ENCODE measurements around the gene RSRC1.

Gene RSRC1

DNA sequence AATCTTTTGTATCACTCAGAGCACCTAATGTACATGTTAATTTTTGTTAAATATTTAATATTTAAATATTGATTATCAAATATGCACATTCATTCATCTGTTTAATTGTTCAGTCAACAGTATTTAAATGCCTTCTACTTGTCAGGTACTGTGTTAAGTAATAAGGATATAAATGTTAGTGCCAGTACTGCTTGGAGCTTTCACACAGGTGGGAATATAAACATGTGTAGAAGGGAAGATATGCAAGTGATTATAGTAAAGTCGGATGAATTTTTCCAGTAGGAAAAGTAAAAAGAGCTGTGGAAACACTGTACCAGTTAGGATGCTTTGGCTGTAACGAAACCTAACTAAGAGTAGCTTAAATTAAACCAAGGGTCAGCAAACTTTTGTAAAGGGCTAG is 95.4 kb downstream of the RSRC1 start:
- H3K4me3 ChIP-seq (ENCODE audit: low read depth, low read length), result no peak overlapping the region
- DNase-seq, result no peak
- TF ChIP-seq, protein P1, sequence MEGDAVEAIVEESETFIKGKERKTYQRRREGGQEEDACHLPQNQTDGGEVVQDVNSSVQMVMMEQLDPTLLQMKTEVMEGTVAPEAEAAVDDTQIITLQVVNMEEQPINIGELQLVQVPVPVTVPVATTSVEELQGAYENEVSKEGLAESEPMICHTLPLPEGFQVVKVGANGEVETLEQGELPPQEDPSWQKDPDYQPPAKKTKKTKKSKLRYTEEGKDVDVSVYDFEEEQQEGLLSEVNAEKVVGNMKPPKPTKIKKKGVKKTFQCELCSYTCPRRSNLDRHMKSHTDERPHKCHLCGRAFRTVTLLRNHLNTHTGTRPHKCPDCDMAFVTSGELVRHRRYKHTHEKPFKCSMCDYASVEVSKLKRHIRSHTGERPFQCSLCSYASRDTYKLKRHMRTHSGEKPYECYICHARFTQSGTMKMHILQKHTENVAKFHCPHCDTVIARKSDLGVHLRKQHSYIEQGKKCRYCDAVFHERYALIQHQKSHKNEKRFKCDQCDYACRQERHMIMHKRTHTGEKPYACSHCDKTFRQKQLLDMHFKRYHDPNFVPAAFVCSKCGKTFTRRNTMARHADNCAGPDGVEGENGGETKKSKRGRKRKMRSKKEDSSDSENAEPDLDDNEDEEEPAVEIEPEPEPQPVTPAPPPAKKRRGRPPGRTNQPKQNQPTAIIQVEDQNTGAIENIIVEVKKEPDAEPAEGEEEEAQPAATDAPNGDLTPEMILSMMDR (IDR thresholded peaks at IDR 0.05; ENCODE audit: low read depth, low read length, missing control alignments), result no peak
- H3K27ac ChIP-seq, result no peak overlapping the region
- no peaks in the 10 kb centered on the region for H3K36me3 ChIP-seq (replicated peaks)
- no peaks in the 10 kb centered on the region for H3K27me3 ChIP-seq (replicated peaks)
- in situ Hi-C loops (cut with HindIII; ENCODE audit: low pct_ligation_motif_present, low sequenced_read_pairs), result no loop called here

DNA sequence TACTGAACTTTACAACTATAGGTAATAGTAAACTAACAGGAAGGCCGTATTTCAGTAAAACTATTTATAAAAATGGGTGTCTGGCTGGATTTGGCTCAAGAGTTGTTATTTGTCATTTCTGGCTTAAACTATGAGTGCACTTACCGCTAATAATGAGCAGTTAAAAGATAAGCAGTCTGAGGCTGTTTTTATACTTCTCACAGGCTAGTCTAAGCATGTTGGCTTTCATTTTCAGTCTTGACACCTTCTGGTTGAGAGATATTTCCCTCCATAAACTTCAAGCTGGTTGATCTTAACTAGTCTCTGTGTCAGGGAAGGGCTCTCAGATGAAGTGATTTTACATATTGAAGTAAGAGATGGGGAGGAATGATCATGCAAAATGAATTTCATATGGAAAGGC is 96.1 kb downstream of the RSRC1 start:
- H3K27me3 ChIP-seq (replicated peaks), result no peaks in the 10 kb centered on the region
- DNase-seq, result no peak
- in situ Hi-C loops (cut with HindIII; ENCODE audit: low pct_ligation_motif_present, low sequenced_read_pairs), result no loop called here
- TF ChIP-seq, protein P1 (IDR thresholded peaks at IDR 0.05; ENCODE audit: low read depth, low read length, missing control alignments), result no peak
- no peaks in the 10 kb centered on the region for H3K36me3 ChIP-seq (replicated peaks)
- H3K4me3 ChIP-seq (ENCODE audit: low read depth, low read length), result no peak overlapping the region
- no peak overlapping the region for H3K27ac ChIP-seq

DNA sequence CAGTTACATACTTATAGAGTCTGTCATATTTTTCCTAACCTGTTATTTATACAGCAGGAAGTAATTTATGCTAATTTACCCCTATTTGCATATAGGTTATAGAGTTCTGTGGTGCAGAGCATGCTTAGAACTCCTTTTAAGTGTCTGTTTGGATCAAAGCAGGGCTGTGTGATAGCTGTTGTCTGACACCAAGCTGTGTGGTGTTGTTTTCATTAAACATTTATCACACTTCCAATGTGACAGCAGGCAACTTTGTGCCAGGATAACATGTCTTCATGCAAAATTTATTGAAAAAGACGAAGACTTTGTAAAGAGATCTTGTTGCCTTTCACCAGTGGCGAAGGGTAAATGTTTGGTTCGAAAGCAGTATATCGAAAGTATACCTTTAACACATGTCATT is 100.2 kb downstream of the RSRC1 start:
- Histone ChIP-seq H3K27ac (no peak overlapping the region), H3K36me3 (replicated peaks) (no peaks in the 10 kb centered on the region), H3K27me3 (replicated peaks) (no peaks in the 10 kb centered on the region), H3K4me3 (ENCODE audit: low read depth, low read length) (no peak overlapping the region)
- TF ChIP-seq, protein P1 (IDR thresholded peaks at IDR 0.05; ENCODE audit: low read depth, low read length, missing control alignments), result no peak
- in situ Hi-C loops (cut with HindIII; ENCODE audit: low pct_ligation_motif_present, low sequenced_read_pairs), result no loop called here
- DNase-seq, result no peak

DNA sequence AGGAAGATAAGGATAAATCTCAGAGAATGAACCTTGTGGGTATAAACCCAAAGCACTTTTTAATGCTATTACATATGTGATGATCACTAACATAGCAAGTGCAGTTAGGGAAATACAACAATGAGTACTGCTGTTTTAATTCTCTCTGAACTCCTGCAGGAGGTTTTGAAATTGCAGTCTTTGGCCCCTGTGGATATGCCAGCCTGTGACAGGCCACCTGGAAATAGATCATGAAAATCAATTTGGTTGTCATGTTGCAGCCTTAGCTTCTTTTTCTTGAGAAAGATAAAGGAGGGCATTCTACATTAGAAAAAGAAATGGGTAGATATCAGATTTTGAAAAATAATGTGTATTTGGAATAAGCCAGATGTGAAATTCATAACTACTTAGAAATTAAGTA is 103.6 kb downstream of the RSRC1 start:
- in situ Hi-C loops (cut with HindIII; ENCODE audit: low pct_ligation_motif_present, low sequenced_read_pairs), result no loop called here
- no peaks in the 10 kb centered on the region for H3K36me3 ChIP-seq (replicated peaks)
- no peaks in the 10 kb centered on the region for H3K27me3 ChIP-seq (replicated peaks)
- no peak overlapping the region for H3K27ac ChIP-seq
- no peak for DNase-seq
- TF ChIP-seq, protein P1 (IDR thresholded peaks at IDR 0.05; ENCODE audit: low read depth, low read length, missing control alignments), result no peak
- H3K4me3 ChIP-seq (ENCODE audit: low read depth, low read length), result no peak overlapping the region

DNA sequence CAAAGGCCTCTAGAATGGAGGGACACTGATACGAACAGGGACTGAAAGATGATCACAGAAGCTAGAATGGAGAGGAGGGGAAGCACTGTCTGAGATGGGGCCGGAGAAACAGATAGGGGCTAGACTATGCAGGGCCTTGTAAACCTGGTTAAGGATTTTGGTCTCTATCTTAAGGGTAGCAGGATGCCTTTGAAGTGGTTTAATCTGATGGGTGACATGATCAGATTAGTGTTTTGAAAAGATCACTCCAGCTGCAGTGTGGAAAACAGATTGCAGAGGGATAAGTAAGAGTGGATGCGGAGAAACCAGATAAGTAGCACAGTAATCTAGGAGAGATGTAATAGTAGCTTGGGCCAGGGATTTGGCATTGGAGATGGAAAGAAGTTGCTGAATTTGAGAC is 108.1 kb downstream of the RSRC1 start:
- DNase-seq, result no peak
- no peaks in the 10 kb centered on the region for H3K36me3 ChIP-seq (replicated peaks)
- H3K27me3 ChIP-seq (replicated peaks), result no peaks in the 10 kb centered on the region
- H3K4me3 ChIP-seq (ENCODE audit: low read depth, low read length), result no peak overlapping the region
- H3K27ac ChIP-seq, result no peak overlapping the region
- TF ChIP-seq, protein P1 (IDR thresholded peaks at IDR 0.05; ENCODE audit: low read depth, low read length, missing control alignments), result no peak
- in situ Hi-C loops (cut with HindIII; ENCODE audit: low pct_ligation_motif_present, low sequenced_read_pairs), result no loop called here

DNA sequence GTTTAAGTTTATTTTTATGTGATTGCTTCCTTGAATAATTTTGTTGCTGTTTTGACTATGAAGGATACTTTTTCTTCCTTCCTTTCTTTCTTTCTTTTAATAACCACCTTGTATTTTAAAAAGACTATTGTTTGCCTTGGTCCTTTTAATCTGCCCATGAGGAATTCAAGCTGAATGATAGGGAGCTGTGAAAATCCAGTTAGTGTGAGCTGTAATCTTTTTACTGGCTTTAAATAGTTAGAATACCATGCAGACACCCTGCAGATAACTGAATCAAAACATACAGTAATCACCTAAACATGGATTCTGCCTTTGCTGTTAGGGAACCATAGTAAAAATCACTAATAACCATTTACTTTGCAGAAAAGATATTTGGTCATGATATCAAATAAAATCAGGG is 110.7 kb downstream of the RSRC1 start:
- H3K4me3 ChIP-seq (ENCODE audit: low read depth, low read length), result no peak overlapping the region
- in situ Hi-C loops (cut with HindIII; ENCODE audit: low pct_ligation_motif_present, low sequenced_read_pairs), result no loop called here
- H3K36me3 ChIP-seq (replicated peaks), result no peaks in the 10 kb centered on the region
- no peaks in the 10 kb centered on the region for H3K27me3 ChIP-seq (replicated peaks)
- no peak for DNase-seq
- H3K27ac ChIP-seq, result no peak overlapping the region
- TF ChIP-seq, protein P1 (IDR thresholded peaks at IDR 0.05; ENCODE audit: low read depth, low read length, missing control alignments), result no peak

Measured in brain microvascular endothelial cell (primary cell).